Hepatocyte (in vitro differentiated cells): Measurements from ENCODE around the gene TIMP4.

Experiments used
- CTCF ChIP-seq: fragments of 200-600 bp; sonication (generic); IDR thresholded peaks from 2 replicates; pipeline ENCODE4 v1.5.1; 2016; ENCODE audit warnings: antibody characterized with exemption, mild to moderate bottlenecking; ENCODE audit not compliant: poor library complexity
- EZH2 ChIP-seq: fragments of 200-600 bp; sonication (generic); IDR thresholded peaks from 2 replicates; pipeline ENCODE4 v1.6.1; 2016; ENCODE audit warnings: antibody characterized with exemption, mild to moderate bottlenecking, borderline replicate concordance
- EZH2phosphoT487 ChIP-seq: fragments of 200-600 bp; sonication (generic); IDR thresholded peaks from one replicate; pipeline ENCODE4 v1.6.1; 2018; ENCODE audit warnings: antibody characterized with exemption, mild to moderate bottlenecking, low read depth, moderate library complexity; ENCODE audit not compliant: unreplicated experiment, severe bottlenecking

- TF ChIP-seq CTCF (no peak), EZH2 (no peak), EZH2phosphoT487 (no peak)
Observed at GRCh38 chr3:12197475-12197874, 38.8 kb upstream of the TIMP4 start.
